Heart left ventricle (tissue), 16 donors: Measurements from ENCODE around the gene KCNMB4. TPM values are rescaled to one million over a fixed set of nuclear protein-coding genes. Genes with fewer than 3 reads are reported as not detected.

Experiments
- ATAC-seq, 4 donors: fragments of 200-7000 bp; cut with Tn5 transposase; one replicate each; pipeline ENCODE4 v1.9.1; 2020 to 2022; ENCODE audit warnings: moderate library complexity in 4 of 4, mild to moderate bottlenecking in 3 of 4, moderate number of reproducible peaks in 1 of 4
- DNase-seq, 5 donors: peaks; one replicate each; pipeline ENCODE4 v3.0.0-alpha.2; 2020
- H3K27ac ChIP-seq, 12 donors: fragments of 200-600 bp; sonication (generic) in 4 of 12; one replicate each; pipeline versions ENCODE4 v1.5.0 to v1.8.0; 2016 to 2022; ENCODE audit warnings: mild to moderate bottlenecking in 2 of 12
- H3K27me3 ChIP-seq, 9 donors: fragments of 200-600 bp; sonication (generic) in 2 of 9; one replicate each; pipeline versions ENCODE4 v1.5.1 to v1.8.0; 2016 to 2022; ENCODE audit warnings: mild to moderate bottlenecking in 3 of 9
- H3K36me3 ChIP-seq, 9 donors: fragments of 200-600 bp; sonication (generic) in 2 of 9; one replicate each; pipeline versions ENCODE4 v1.5.0 to v1.8.0; 2018 to 2022; ENCODE audit warnings: mild to moderate bottlenecking in 2 of 9
- H3K4me1 ChIP-seq, 12 donors: fragments of 200-600 bp; sonication (generic) in 4 of 12; one replicate each; pipeline versions ENCODE4 v1.5.0 to v1.8.0; 2016 to 2022; ENCODE audit warnings: mild to moderate bottlenecking in 3 of 12
- H3K4me3 ChIP-seq, 12 donors: fragments of 200-600 bp; sonication (generic) in 4 of 12; one replicate each; pipeline versions ENCODE4 v1.5.0 to v1.8.0; 2017 to 2022; ENCODE audit warnings: mild to moderate bottlenecking in 9 of 12, moderate library complexity in 4 of 12
- H3K9me3 ChIP-seq, 12 donors: fragments of 200-600 bp; sonication (generic) in 4 of 12; one replicate each; pipeline versions ENCODE4 v1.5.0 to v1.8.0; 2016 to 2022; ENCODE audit warnings: mild to moderate bottlenecking in 1 of 12
- POLR2A ChIP-seq, 2 donors: fragments of 450-650 bp; IDR thresholded peaks; one replicate each; pipeline ENCODE4 v1.6.1; 2017; ENCODE audit warnings: antibody characterized with exemption in 2 of 2, mild to moderate bottlenecking in 2 of 2, moderate library complexity in 2 of 2
- WGBS, 4 donors: extraction: QIAGEN DNeasy Blood & Tissue Kit in 2 of 4; methylation state at CpG; one replicate each; pipeline versions ENCODE4 v1.1.5 to v1.1.7; 2013 to 2018; 5-methylcytosine and 5-hydroxymethylcytosine counted together
- intact Hi-C, 10 donors: fragments of 100-400 bp; cut with DNase I; formaldehyde crosslinking; loops; one replicate each; pipeline versions ENCODE4 v1.11.1 to v1.14.2; 2022
- polyA plus RNA-seq, 2 donors: library from polyadenylated mRNA; stranded (reverse); fragments of 200-250 nt; gene quantifications; one replicate each; pipeline ENCODE4 v1.2.3, GENCODE V29; 2013
- total RNA-seq, 9 donors: library from RNA; depleted of rRNA in 2 of 9; stranded (reverse); fragments of >200 nt in 2 of 9; fragmentation: NEBNext Ultra II Directional in 3 of 9; extraction: Animal tissue kit (Norgen Biotek cat#: 25700) in 3 of 9; gene quantifications; one replicate each; pipeline versions ENCODE4 v1.1.0 to v1.2.4, GENCODE V29; 2016 to 2023
- TF ChIP-seq, protein P1 (sequence below), 12 donors: fragments of 200-600 bp; sonication (generic) in 4 of 12; IDR thresholded peaks; one replicate each; pipeline versions ENCODE4 v1.5.0 to v1.8.0; 2018 to 2022; ENCODE audit warnings: antibody characterized with exemption in 12 of 12, mild to moderate bottlenecking in 5 of 12
- donor health status: ischemic (EF 13 %, LVEDD 7.1; RV severe dilation, severe dysfunction).
- donor health status: healthy with polysubstance abuse.
- donor health status: DM: no; HTN: yes; CAD: no.
- donor health status: DM: no; HTN: no; CAD: no.
- donor health status: ischemic (EF 25% LVEDD 6.9; RV normal size, moderate dysfunction).
- donor health status: ischemic (EF 25% LVEDD 5.7; RV mildly dilated, moderate dysfunction).
- donor health status: healthy.
- donor health status: DM: yes; HTN: yes; CAD: no.
- donor health status: ischemic (EF 35%, LVEDD 5.7; RV mildly dilated, moderate dysfunction).
- donor health status: nonischemic (EF 11% LVEDD 7.7; RV severe dilation, severe dysfunction).
- donor health status: DM: yes; HTN: yes; CAD: no.
- donor health status: PGD.
- donor health status: ischemic (EF 29% LVEDD 5.4; RV normal size, mild dysfunction).
- donor health status: nonischemic (EF 23%, LVEDD 6.1; RV moderate dilation, normal function).

KCNMB4 gene
- total and polyA plus RNA-seq, 11 donors: 0.96 to 3.6 (median 2.1) TPM

DNA sequence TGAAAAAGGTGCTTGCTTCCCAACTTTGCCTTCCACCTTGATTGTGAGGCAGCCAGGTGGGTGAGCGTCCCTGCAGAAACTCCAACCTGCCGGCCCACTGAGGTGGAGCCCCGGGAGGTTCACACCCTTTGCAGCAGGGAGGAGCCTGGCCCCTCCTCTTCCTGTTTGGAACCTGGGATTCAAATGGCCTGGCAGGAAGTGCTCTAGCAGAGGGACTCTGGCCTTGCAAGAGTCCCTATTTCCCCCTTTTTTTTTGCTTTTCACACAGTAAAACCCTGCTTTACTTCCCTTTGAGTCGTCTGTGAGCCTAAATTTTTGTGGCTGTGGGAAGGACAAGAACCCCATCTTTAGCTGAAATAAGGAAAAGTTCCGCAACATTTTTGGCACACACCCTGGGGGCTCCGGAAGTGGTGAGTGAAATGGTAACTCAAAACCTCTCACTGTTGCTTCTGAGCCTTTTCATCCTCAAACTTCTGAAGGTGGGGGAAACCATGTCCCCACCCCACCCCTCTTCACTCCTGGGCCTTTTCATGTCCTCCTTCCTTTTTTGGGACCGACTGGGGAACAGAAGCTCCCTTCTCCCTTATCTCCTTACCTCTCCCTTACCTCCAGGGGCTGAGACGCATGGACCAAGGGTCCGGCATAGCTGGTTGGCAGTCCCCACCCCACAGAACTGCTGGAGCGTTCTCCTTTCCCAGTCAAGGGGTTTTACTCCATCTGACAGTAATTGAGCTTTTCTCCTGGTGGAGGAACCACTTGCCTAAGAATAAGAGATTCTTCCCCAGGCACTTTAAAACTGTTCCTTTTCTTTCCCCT, 102.0 kb downstream of the KCNMB4 start:
- Histone ChIP-seq H3K27ac (no peak overlapping the region), H3K27me3 (no peaks in the 10 kb centered on the region), H3K9me3 (peaks cover 0 to 16% (median 2%) of the 10 kb centered on the region in 12 donors), H3K4me1 (peaks cover 0 to 6% (median 0%) of the 10 kb centered on the region in 12 donors), H3K4me3 (no peak overlapping the region), H3K36me3 (no peaks in the 10 kb centered on the region)
- DNase-seq (no peak), ATAC-seq (no peak)
- WGBS, 4 donors: 77 to 87% (median 84%) methylated on average over 10 of the region's 10 CpGs
- intact Hi-C loops: no loop called here
- TF ChIP-seq, protein P1, sequence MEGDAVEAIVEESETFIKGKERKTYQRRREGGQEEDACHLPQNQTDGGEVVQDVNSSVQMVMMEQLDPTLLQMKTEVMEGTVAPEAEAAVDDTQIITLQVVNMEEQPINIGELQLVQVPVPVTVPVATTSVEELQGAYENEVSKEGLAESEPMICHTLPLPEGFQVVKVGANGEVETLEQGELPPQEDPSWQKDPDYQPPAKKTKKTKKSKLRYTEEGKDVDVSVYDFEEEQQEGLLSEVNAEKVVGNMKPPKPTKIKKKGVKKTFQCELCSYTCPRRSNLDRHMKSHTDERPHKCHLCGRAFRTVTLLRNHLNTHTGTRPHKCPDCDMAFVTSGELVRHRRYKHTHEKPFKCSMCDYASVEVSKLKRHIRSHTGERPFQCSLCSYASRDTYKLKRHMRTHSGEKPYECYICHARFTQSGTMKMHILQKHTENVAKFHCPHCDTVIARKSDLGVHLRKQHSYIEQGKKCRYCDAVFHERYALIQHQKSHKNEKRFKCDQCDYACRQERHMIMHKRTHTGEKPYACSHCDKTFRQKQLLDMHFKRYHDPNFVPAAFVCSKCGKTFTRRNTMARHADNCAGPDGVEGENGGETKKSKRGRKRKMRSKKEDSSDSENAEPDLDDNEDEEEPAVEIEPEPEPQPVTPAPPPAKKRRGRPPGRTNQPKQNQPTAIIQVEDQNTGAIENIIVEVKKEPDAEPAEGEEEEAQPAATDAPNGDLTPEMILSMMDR (IDR thresholded peaks at IDR 0.05): no peak
- TF ChIP-seq POLR2A (IDR thresholded peaks at IDR 0.05): no peak

DNA sequence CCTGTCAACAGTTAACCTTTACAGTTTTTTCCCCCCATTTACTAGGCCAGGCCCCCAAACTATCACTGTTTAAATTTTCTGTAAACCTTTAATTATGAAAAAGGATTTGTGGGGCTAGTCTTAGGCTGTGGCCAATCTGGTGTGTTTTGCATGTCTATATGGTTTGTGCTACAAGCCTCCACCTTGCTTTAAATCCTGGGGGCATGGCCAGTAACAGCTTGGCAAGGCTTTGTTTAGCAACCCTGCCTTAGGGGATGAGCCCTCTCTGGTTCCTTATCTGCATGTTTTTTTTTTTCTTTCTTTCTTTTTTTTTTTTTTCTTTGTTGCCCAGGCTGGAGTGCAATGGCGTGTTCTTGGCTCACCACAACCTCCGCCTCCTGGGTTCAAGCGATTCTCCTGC, 102.7 kb downstream of the KCNMB4 start:
- H3K4me1 ChIP-seq: peaks cover 0 to 6% (median 0%) of the 10 kb centered on the region in 12 donors
- H3K9me3 ChIP-seq: peaks cover 0 to 10% (median 2%) of the 10 kb centered on the region in 12 donors
- ATAC-seq (no peak), DNase-seq (no peak)
- no peak overlapping the region for H3K27ac ChIP-seq
- no peak for TF ChIP-seq POLR2A (IDR thresholded peaks at IDR 0.05)
- TF ChIP-seq, protein P1 (IDR thresholded peaks at IDR 0.05): no peak
- H3K27me3 ChIP-seq: no peaks in the 10 kb centered on the region
- H3K4me3 ChIP-seq: no peak overlapping the region
- intact Hi-C loops: no loop called here
- WGBS, 4 donors: 92 to 100% (median 98%) methylated on average over 3 of the region's 3 CpGs
- H3K36me3 ChIP-seq: no peaks in the 10 kb centered on the region

DNA sequence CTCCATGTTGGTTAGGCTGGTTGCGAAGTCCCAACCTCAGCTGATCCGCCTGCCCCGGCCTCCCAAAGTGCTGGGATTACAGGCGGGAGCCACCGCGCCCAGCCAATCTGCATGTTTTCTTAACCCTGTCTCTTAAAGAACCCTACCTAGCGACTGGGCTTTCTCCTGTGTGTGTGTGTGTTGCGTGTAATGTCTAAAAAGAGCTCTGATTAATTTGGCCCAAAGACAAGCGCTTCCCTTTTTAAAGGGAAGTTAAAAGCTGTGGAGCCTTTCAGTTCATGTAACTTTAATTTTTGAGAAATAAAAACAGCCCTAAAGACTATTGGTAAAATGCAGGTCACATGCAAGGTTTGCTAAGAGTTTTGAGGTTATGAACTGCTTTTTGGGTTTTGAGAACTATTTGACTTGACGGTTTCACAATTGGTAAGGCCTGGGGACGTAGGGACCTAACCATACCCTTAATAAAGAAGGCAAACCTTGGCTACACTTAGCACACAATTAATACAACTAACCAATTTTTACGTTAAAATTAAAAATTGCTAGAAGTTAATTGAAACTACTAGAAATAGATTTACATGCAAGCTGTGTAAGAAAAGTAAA, 103.2 kb downstream of the KCNMB4 start:
- intact Hi-C loops: no loop called here
- H3K4me1 ChIP-seq: peaks cover 0 to 6% (median 0%) of the 10 kb centered on the region in 12 donors
- H3K27me3 ChIP-seq: no peaks in the 10 kb centered on the region
- H3K4me3 ChIP-seq: no peak overlapping the region
- H3K27ac ChIP-seq: no peak overlapping the region
- H3K36me3 ChIP-seq: no peaks in the 10 kb centered on the region
- TF ChIP-seq, protein P1 (IDR thresholded peaks at IDR 0.05): no peak
- TF ChIP-seq POLR2A (IDR thresholded peaks at IDR 0.05): no peak
- no peak for ATAC-seq
- H3K9me3 ChIP-seq: peaks cover 0 to 4% (median under 1%) of the 10 kb centered on the region in 12 donors
- whole genome bisulfite sequencing, 4 donors: 92 to 97% (median 94%) methylated on average over 12 of the region's 12 CpGs
- no peak for DNase-seq

DNA sequence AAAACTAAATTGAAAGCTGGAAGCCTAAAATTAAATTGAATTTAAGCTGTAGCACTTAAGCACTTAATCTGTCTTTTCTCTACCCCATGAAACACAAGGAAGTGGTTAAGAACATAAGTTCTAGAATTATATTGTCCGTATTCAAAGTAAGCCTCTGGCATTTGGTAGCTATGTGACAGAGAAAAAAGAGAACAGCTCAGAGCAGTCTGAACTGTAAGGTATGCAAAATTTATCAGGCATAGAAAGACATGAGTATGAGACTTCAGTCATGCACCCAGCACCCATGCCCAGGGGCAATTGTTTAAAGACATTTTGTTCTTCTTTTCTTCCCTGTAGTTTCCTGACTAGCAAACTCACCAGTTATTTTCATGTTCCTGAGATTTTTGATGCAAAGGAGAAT, 116.7 kb downstream of the KCNMB4 start:
- no peak for DNase-seq
- Histone ChIP-seq H3K4me1 (no peaks in the 10 kb centered on the region), H3K9me3 (no peaks in the 10 kb centered on the region), H3K36me3 (no peaks in the 10 kb centered on the region), H3K27ac (no peak overlapping the region), H3K4me3 (no peak overlapping the region), H3K27me3 (no peaks in the 10 kb centered on the region)
- TF ChIP-seq, protein P1 (IDR thresholded peaks at IDR 0.05): no peak
- TF ChIP-seq POLR2A (IDR thresholded peaks at IDR 0.05): no peak
- WGBS, 4 donors: 87 to 90% (median 89%) methylated on average over 1 of the region's 1 CpG
- intact Hi-C loops: no loop called here
- ATAC-seq: no peak
